ENCODE data around the gene NOC2L.

GRCh38 chr1:999725-1000356, 40.8 kb upstream of the NOC2L start, which contains the start of gene HES4:
- TF ChIP-seq CTCF (optimal IDR thresholded peaks at IDR 0.05 in 1 of 3, IDR thresholded peaks at IDR 0.05 in 1 of 3, conservative IDR thresholded peaks at IDR 0.05 in 1 of 3; ENCODE audit: extremely low read depth in 1 of 3, insufficient read depth in 2 of 3, low read length in 3 of 3) (no peak), EZH2 (IDR thresholded peaks at IDR 0.05; ENCODE audit: low read length) (no peak)

All from keratinocyte (primary cell).